ENCODE measurements around the gene ELFN1.

DNA sequence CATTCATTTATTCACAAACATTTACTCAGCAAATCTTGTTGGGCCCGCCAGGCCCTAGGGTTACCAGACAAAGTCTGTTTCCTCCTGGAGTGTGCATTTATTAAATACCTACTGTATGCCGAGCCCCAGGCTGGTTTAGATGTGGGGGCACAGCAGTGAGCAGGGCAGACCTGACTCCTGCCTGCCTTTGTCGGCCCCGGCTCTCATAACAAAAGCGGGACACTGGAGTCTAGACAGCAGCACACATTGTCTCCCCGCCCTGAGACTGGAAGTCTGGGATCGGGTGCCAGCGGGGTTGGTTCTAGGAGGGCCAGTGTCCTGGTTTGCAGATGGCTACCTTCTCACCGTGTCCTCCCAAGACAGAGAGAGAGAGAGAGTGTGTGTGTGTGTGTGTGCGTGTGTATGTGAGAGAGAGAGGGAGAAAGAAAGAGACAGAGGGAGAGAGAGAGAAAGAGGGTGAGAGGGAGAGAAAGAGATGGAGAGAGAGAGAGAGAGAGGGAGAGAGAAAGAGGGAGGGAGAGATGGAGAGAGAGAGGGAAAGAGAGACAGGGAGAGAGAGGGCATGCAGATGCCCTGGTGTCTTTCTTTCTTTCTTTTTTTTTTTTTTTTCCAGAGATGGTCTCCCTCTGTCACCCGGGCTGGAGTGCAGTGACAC lies 25.9 kb downstream of the ELFN1 start:
- TF ChIP-seq POLR2A (IDR thresholded peaks at IDR 0.05; ENCODE audit: low read length) (no peak), GATA1 (IDR thresholded peaks at IDR 0.05; ENCODE audit: low read depth, low read length) (no peak)
